ENCODE results near the gene TSC22D3.
"Not testable (repeated sequence)": the region's sequence is repeated elsewhere in the genome, so short reads cannot be mapped to it uniquely, and the experiment has no call there.

Gene TSC22D3

DNA sequence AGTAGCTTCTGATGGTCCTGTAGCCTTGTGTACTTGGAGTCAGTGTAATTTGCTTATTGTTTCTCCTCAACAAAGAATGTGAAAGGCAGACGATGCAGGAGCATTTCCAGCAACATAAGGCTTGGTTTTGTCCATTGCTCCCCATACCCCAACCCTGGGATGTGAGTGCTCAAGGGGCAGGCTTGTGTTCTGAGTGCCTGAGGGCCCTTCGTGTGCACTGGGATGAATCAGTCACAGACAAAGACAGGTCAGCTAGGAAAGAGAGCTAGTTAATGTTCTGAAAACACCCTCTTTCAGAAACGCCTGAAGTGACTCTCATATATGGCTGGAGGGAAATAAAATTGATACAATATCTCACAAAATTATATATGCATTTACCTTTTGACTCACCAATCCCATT lies 88.1 kb downstream of the TSC22D3 start (continued):
- no peak for TF ChIP-seq TSHZ2 (CRISPR knock-in tag; IDR thresholded peaks at IDR 0.05)
- TF ChIP-seq ISL1 (CRISPR knock-in tag; IDR thresholded peaks at IDR 0.05): no peak
- TF ChIP-seq ZFP30 (CRISPR knock-in tag; IDR thresholded peaks at IDR 0.05): no peak
- no peak for TF ChIP-seq GLIS3 (CRISPR knock-in tag; IDR thresholded peaks at IDR 0.05)

- no peak for ATAC-seq
- TF ChIP-seq ISL1 (CRISPR knock-in tag; IDR thresholded peaks at IDR 0.05): no peak
- TF ChIP-seq BACH2 (CRISPR knock-in tag; IDR thresholded peaks at IDR 0.05; ENCODE audit: borderline replicate concordance): no peak
- no peak for TF ChIP-seq ARNTL (CRISPR knock-in tag; IDR thresholded peaks at IDR 0.05; ENCODE audit: borderline replicate concordance, low read depth)
- TF ChIP-seq TOX (CRISPR knock-in tag; IDR thresholded peaks at IDR 0.05; ENCODE audit: borderline replicate concordance): no peak
- no peak for TF ChIP-seq RARB (CRISPR knock-in tag; IDR thresholded peaks at IDR 0.05)
- no peak for TF ChIP-seq PATZ1 (CRISPR knock-in tag; IDR thresholded peaks at IDR 0.05; ENCODE audit: borderline replicate concordance)
- TF ChIP-seq PPARA (CRISPR knock-in tag; IDR thresholded peaks at IDR 0.05; ENCODE audit: borderline replicate concordance): no peak
- no peak for TF ChIP-seq ZNF8 (CRISPR knock-in tag; IDR thresholded peaks at IDR 0.05)
- no peak for TF ChIP-seq ESRRG (CRISPR knock-in tag; IDR thresholded peaks at IDR 0.05)
These were observed 88.8 kb downstream of the TSC22D3 start for GRCh38 chrX:107686792-107687191.

DNA sequence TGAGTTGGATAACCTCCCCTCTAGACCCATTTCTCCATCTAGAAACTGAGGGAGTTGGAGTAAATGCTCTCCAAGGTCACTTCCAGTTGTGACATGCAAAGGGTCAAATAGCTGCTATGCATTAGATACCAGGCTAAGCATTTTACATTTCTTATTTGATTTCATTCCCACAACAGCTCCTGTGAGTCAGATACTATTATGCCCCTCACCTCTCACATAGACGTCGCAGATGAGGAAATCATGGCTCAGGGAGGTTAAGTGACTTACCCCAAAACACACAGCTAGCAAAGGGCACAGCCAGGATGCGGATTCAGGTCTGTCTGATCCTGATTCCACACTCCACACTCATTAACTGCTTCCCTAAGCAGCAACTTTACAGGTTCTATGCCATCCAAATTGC lies 89.6 kb downstream of the TSC22D3 start:
- TF ChIP-seq ZNF70 (CRISPR knock-in tag; IDR thresholded peaks at IDR 0.05) (no peak), ZFP30 (CRISPR knock-in tag; IDR thresholded peaks at IDR 0.05) (no peak), RARB (CRISPR knock-in tag; IDR thresholded peaks at IDR 0.05) (no peak), POU6F1 (CRISPR knock-in tag; IDR thresholded peaks at IDR 0.05; ENCODE audit: borderline replicate concordance, low read depth) (no peak), CSDC2 (CRISPR knock-in tag; IDR thresholded peaks at IDR 0.05) (no peak), PATZ1 (CRISPR knock-in tag; IDR thresholded peaks at IDR 0.05; ENCODE audit: borderline replicate concordance) (no peak), ZFP3 (CRISPR knock-in tag; IDR thresholded peaks at IDR 0.05) (no peak), ZNF8 (CRISPR knock-in tag; IDR thresholded peaks at IDR 0.05) (no peak), OSR1 (CRISPR knock-in tag; IDR thresholded peaks at IDR 0.05) (no peak), ESRRG (CRISPR knock-in tag; IDR thresholded peaks at IDR 0.05) (no peak), TOX (CRISPR knock-in tag; IDR thresholded peaks at IDR 0.05; ENCODE audit: borderline replicate concordance) (no peak), TSHZ2 (CRISPR knock-in tag; IDR thresholded peaks at IDR 0.05) (no peak), ARNTL (CRISPR knock-in tag; IDR thresholded peaks at IDR 0.05; ENCODE audit: borderline replicate concordance, low read depth) (no peak), GLIS3 (CRISPR knock-in tag; IDR thresholded peaks at IDR 0.05) (no peak)
- TF ChIP-seq, protein P1, sequence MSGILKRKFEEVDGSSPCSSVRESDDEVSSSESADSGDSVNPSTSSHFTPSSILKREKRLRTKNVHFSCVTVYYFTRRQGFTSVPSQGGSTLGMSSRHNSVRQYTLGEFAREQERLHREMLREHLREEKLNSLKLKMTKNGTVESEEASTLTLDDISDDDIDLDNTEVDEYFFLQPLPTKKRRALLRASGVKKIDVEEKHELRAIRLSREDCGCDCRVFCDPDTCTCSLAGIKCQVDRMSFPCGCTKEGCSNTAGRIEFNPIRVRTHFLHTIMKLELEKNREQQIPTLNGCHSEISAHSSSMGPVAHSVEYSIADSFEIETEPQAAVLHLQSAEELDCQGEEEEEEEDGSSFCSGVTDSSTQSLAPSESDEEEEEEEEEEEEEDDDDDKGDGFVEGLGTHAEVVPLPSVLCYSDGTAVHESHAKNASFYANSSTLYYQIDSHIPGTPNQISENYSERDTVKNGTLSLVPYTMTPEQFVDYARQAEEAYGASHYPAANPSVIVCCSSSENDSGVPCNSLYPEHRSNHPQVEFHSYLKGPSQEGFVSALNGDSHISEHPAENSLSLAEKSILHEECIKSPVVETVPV (CRISPR knock-in tag; IDR thresholded peaks at IDR 0.05): no peak
- TF ChIP-seq, protein P2, sequence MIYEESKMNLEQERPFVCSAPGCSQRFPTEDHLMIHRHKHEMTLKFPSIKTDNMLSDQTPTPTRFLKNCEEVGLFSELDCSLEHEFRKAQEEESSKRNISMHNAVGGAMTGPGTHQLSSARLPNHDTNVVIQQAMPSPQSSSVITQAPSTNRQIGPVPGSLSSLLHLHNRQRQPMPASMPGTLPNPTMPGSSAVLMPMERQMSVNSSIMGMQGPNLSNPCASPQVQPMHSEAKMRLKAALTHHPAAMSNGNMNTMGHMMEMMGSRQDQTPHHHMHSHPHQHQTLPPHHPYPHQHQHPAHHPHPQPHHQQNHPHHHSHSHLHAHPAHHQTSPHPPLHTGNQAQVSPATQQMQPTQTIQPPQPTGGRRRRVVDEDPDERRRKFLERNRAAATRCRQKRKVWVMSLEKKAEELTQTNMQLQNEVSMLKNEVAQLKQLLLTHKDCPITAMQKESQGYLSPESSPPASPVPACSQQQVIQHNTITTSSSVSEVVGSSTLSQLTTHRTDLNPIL (CRISPR knock-in tag; IDR thresholded peaks at IDR 0.05; ENCODE audit: low read depth): no peak
- no peak for ATAC-seq

- ATAC-seq: not testable (repeated sequence)
These were observed 90.0 kb downstream of the TSC22D3 start for GRCh38 chrX:107685586-107685985.
